SK-N-SH (cell line): Measurements from ENCODE around the gene GRK2. TPM values are rescaled to one million over a fixed set of nuclear protein-coding genes. Genes with fewer than 3 reads are reported as not detected.

Source experiments
- CTCF ChIA-PET: fragments of 300-600, 350-600 bp; formaldehyde crosslinking; extraction: SDS; loops from one replicate; lab custom pipeline; 2021; lab: Yijun Ruan, JAX
- POLR2A ChIA-PET: fragments of 350-600 bp; sonication (Branson Sonifier 250); formaldehyde crosslinking; extraction: SDS; loops from one replicate; lab custom pipeline; 2020; ENCODE audit warnings: antibody characterized with exemption, inconsistent platforms; lab: Yijun Ruan, JAX
- DNase-seq: peaks from one replicate; pipeline ENCODE4 v3.0.0; 2012
- H2AFZ ChIP-seq: fragments of 200-600 bp; sonication (generic); 2 replicates; pipeline ENCODE4 v1.8.1; 2016; ENCODE audit warnings: antibody characterized with exemption, mild to moderate bottlenecking, low read depth
- H3F3A ChIP-seq: fragments of 200-600 bp; sonication (generic); replicated peaks from 2 replicates; pipeline ENCODE3; 2016; ENCODE audit warnings: antibody characterized with exemption, mild to moderate bottlenecking; ENCODE audit not compliant: insufficient read depth
- H3K27ac ChIP-seq, 2 experiments: fragments of 200-500 bp in 1 of 2; fragments of 200-600 bp in 1 of 2; sonication (Bioruptor generic) in 1 of 2; sonication (generic), shearing (Covaris generic) in 1 of 2; 2 replicates each; pipeline versions ENCODE4 v1.5.1 to v1.6.1; 2014 to 2016; ENCODE audit warnings: low read depth in 2 of 2, inconsistent platforms in 1 of 2, low read length in 1 of 2, mild to moderate bottlenecking in 1 of 2, mixed read lengths in 1 of 2
- H3K27me3 ChIP-seq: fragments of 200-600 bp; sonication (generic), shearing (Covaris generic); 2 replicates; pipeline ENCODE4 v1.6.1; 2016; ENCODE audit warnings: mixed run types; ENCODE audit not compliant: insufficient read depth
- H3K36me3 ChIP-seq, 2 experiments: fragments of 200-500 bp in 1 of 2; fragments of 200-600 bp in 1 of 2; sonication (Bioruptor generic) in 1 of 2; sonication (generic) in 1 of 2; replicated peaks in 1 of 2; 2 replicates each; pipeline versions ENCODE3 to v1.5.1; 2014 to 2016; ENCODE audit warnings: low read length in 1 of 2, mild to moderate bottlenecking in 1 of 2; ENCODE audit not compliant: insufficient read depth in 2 of 2, control insufficient read depth in 1 of 2
- H3K4me1 ChIP-seq, 2 experiments: fragments of 200-500 bp in 1 of 2; fragments of 200-600 bp in 1 of 2; sonication (Bioruptor generic) in 1 of 2; sonication (generic), shearing (Covaris generic) in 1 of 2; 2 replicates each; pipeline versions ENCODE4 v1.5.1 to v1.6.1; 2014 to 2016; ENCODE audit warnings: low read depth in 1 of 2, low read length in 1 of 2, mixed run types in 1 of 2; ENCODE audit not compliant: insufficient read depth in 2 of 2, control insufficient read depth in 1 of 2
- H3K4me2 ChIP-seq: fragments of 200-600 bp; sonication (generic), shearing (Covaris generic); 2 replicates; pipeline ENCODE4 v1.6.1; 2017; ENCODE audit warnings: mixed run types
- H3K4me3 ChIP-seq, 2 experiments: fragments of 200-500 bp in 1 of 2; fragments of 200-600 bp in 1 of 2; sonication (Bioruptor generic) in 1 of 2; sonication (generic), shearing (Covaris generic) in 1 of 2; 2 replicates each; pipeline versions ENCODE4 v1.5.1 to v1.8.1; 2014 to 2016; ENCODE audit warnings: low read depth in 2 of 2, inconsistent platforms in 1 of 2, low read length in 1 of 2, mild to moderate bottlenecking in 1 of 2, mixed read lengths in 1 of 2, moderate library complexity in 1 of 2
- H3K79me2 ChIP-seq: fragments of 200-600 bp; sonication (generic); 2 replicates; pipeline ENCODE4 v1.8.1; 2017; ENCODE audit warnings: mild to moderate bottlenecking; ENCODE audit not compliant: insufficient read depth
- H3K9ac ChIP-seq: fragments of 200-600 bp; sonication (generic); 2 replicates; pipeline ENCODE4 v1.6.1; 2017; ENCODE audit warnings: mixed run types
- H3K9me2 ChIP-seq: fragments of 200-600 bp; sonication (generic); 2 replicates; pipeline ENCODE4 v1.6.1; 2017; ENCODE audit warnings: mixed run types
- H3K9me3 ChIP-seq: fragments of 200-600 bp; sonication (generic); 2 replicates; pipeline ENCODE4 v1.6.1; 2017; ENCODE audit warnings: mixed run types, mild to moderate bottlenecking, moderate library complexity
- H4K20me1 ChIP-seq: fragments of 200-600 bp; sonication (generic); 2 replicates; pipeline ENCODE4 v1.6.1; 2017; ENCODE audit warnings: mild to moderate bottlenecking, mixed run types; ENCODE audit not compliant: insufficient read depth
- ELF1 ChIP-seq: IDR thresholded peaks from 2 replicates; pipeline ENCODE4 v1.4.0; 2012
- EP300 ChIP-seq, 2 experiments: IDR thresholded peaks; 2 replicates each; pipeline versions ENCODE4 v1.4.0 to v1.6.1; 2012; ENCODE audit warnings: borderline replicate concordance in 1 of 2, low read depth in 1 of 2, low read length in 1 of 2
- EZH2phosphoT487 ChIP-seq: fragments of 200-600 bp; sonication (generic); IDR thresholded peaks from 2 replicates; pipeline ENCODE4 v1.6.1; 2017; ENCODE audit warnings: low read depth, mixed run types, mild to moderate bottlenecking, antibody characterized with exemption, moderate library complexity, borderline replicate concordance
- FOSL2 ChIP-seq: IDR thresholded peaks from 2 replicates; pipeline ENCODE4 v1.4.0; 2012; ENCODE audit warnings: low read depth, mild to moderate bottlenecking, moderate library complexity, borderline replicate concordance
- JUND ChIP-seq: IDR thresholded peaks from 2 replicates; pipeline ENCODE4 v1.4.0; 2012
- NRF1 ChIP-seq: IDR thresholded peaks from 2 replicates; pipeline ENCODE4 v1.6.1; 2012; ENCODE audit warnings: low read depth, mild to moderate bottlenecking, low read length
- RFX5 ChIP-seq: IDR thresholded peaks from 2 replicates; pipeline ENCODE4 v1.6.1; 2012; ENCODE audit warnings: mild to moderate bottlenecking, improper control_type of control experiment, low read length
- SIN3A ChIP-seq: IDR thresholded peaks from 2 replicates; pipeline ENCODE4 v1.6.1; 2012; ENCODE audit warnings: low read depth, mild to moderate bottlenecking, low read length, moderate library complexity, borderline replicate concordance
- USF1 ChIP-seq: IDR thresholded peaks from 2 replicates; pipeline ENCODE4 v1.4.0; 2012; ENCODE audit warnings: low read depth, borderline replicate concordance
- WGBS: methylation state at CpG from one replicate; pipeline ENCODE4 v1.1.6; 2017; ENCODE audit warnings: low lambda C conversion rate; 5-methylcytosine and 5-hydroxymethylcytosine counted together
- polyA plus RNA-seq, 3 experiments: library from polyadenylated mRNA; depleted of rRNA; stranded (reverse); fragments of >200 nt; gene quantifications; 2 replicates each; pipeline ENCODE4 v1.2.3, GENCODE V29; 2012
- TF ChIP-seq, protein P1 (sequence below): IDR thresholded peaks from 2 replicates; pipeline ENCODE4 v1.6.1; 2012; ENCODE audit warnings: mild to moderate bottlenecking, low read depth, low read length, moderate library complexity
- TF ChIP-seq, protein P2 (sequence below): fragments of 150-350 bp; IDR thresholded peaks from 2 replicates; pipeline ENCODE4 v1.6.1; 2017; ENCODE audit warnings: antibody characterized with exemption, low read length, low read depth, borderline replicate concordance
- TF ChIP-seq, protein P3 (sequence below): fragments of 200-600 bp; sonication (generic); IDR thresholded peaks from 2 replicates; pipeline ENCODE4 v1.6.1; 2017; ENCODE audit warnings: antibody characterized with exemption, mild to moderate bottlenecking, moderate library complexity

The GRK2 gene
- polyA plus RNA-seq, 1 of the 3 experiments (the other 2 are of a cell fraction) = 48.5 TPM

DNA sequence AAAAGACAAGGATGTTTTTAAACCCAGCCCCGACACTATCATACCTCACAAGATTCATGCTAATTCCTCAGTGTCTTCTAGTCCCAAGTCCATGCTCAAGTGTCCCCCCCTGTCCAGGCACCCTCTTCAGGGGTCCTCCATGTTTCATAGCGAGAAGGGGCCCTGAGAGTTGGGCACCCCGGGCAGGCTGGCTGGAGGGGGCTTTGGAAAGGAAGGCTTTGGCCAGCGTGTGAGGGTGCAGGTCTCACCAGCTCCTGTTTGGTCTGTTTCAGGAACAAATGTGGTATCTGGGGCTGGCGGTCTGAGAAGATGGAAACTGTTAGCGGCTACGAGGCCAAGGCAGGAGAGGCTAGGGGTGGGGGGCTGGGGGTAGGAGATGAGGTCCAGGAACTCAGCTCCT is 32.5 kb downstream of the GRK2 start:
- H3K79me2 ChIP-seq = peaks cover 45% of the 10 kb centered on the region
- no peak for DNase-seq
- H3K4me3 ChIP-seq = no peak overlapping the region
- H4K20me1 ChIP-seq = no peaks in the 10 kb centered on the region
- peaks cover 15% of the 10 kb centered on the region; the same call in 1 of the 2 replicates for H3K9me3 ChIP-seq
- no peaks in the 10 kb centered on the region for H3K9me2 ChIP-seq
- no peak overlapping the region for H3K9ac ChIP-seq
- H2AFZ ChIP-seq = no peak overlapping the region
- no peak overlapping the region for H3K4me2 ChIP-seq
- H3K36me3 ChIP-seq = peaks cover 42 to 46% of the 10 kb centered on the region in 2 experiments
- no peak overlapping the region for H3K27ac ChIP-seq
- 97% methylated on average over 7 of the region's 7 CpGs for WGBS
- peaks cover 15% of the 10 kb centered on the region for H3F3A ChIP-seq
- no peaks in the 10 kb centered on the region for H3K27me3 ChIP-seq
- CTCF ChIA-PET = interaction anchor here (0.8 to 2.8 kb wide), 5 partner anchors 8 to 48 kb away, joined by 3 to 10 read pairs (median 3); partner anchors contain the start of gene ANKRD13D
- H3K4me1 ChIP-seq = peaks cover 8 to 9% of the 10 kb centered on the region in 2 experiments; a peak in 1 of 4 replicates
- TF ChIP-seq, protein P1, sequence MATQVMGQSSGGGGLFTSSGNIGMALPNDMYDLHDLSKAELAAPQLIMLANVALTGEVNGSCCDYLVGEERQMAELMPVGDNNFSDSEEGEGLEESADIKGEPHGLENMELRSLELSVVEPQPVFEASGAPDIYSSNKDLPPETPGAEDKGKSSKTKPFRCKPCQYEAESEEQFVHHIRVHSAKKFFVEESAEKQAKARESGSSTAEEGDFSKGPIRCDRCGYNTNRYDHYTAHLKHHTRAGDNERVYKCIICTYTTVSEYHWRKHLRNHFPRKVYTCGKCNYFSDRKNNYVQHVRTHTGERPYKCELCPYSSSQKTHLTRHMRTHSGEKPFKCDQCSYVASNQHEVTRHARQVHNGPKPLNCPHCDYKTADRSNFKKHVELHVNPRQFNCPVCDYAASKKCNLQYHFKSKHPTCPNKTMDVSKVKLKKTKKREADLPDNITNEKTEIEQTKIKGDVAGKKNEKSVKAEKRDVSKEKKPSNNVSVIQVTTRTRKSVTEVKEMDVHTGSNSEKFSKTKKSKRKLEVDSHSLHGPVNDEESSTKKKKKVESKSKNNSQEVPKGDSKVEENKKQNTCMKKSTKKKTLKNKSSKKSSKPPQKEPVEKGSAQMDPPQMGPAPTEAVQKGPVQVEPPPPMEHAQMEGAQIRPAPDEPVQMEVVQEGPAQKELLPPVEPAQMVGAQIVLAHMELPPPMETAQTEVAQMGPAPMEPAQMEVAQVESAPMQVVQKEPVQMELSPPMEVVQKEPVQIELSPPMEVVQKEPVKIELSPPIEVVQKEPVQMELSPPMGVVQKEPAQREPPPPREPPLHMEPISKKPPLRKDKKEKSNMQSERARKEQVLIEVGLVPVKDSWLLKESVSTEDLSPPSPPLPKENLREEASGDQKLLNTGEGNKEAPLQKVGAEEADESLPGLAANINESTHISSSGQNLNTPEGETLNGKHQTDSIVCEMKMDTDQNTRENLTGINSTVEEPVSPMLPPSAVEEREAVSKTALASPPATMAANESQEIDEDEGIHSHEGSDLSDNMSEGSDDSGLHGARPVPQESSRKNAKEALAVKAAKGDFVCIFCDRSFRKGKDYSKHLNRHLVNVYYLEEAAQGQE = no peak
- no peak for TF ChIP-seq RFX5
- TF ChIP-seq EP300 (IDR thresholded peaks at IDR 0.05; ENCODE audit: borderline replicate concordance in 1 of 2, low read depth in 1 of 2, low read length in 1 of 2) = no peak
- no peak for TF ChIP-seq ELF1
- TF ChIP-seq FOSL2 = no peak
- no peak for TF ChIP-seq NRF1
- TF ChIP-seq, protein P2, sequence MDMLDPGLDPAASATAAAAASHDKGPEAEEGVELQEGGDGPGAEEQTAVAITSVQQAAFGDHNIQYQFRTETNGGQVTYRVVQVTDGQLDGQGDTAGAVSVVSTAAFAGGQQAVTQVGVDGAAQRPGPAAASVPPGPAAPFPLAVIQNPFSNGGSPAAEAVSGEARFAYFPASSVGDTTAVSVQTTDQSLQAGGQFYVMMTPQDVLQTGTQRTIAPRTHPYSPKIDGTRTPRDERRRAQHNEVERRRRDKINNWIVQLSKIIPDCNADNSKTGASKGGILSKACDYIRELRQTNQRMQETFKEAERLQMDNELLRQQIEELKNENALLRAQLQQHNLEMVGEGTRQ = no peak
- TF ChIP-seq, protein P3, sequence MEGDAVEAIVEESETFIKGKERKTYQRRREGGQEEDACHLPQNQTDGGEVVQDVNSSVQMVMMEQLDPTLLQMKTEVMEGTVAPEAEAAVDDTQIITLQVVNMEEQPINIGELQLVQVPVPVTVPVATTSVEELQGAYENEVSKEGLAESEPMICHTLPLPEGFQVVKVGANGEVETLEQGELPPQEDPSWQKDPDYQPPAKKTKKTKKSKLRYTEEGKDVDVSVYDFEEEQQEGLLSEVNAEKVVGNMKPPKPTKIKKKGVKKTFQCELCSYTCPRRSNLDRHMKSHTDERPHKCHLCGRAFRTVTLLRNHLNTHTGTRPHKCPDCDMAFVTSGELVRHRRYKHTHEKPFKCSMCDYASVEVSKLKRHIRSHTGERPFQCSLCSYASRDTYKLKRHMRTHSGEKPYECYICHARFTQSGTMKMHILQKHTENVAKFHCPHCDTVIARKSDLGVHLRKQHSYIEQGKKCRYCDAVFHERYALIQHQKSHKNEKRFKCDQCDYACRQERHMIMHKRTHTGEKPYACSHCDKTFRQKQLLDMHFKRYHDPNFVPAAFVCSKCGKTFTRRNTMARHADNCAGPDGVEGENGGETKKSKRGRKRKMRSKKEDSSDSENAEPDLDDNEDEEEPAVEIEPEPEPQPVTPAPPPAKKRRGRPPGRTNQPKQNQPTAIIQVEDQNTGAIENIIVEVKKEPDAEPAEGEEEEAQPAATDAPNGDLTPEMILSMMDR = no peak
- no peak for TF ChIP-seq EZH2phosphoT487
- TF ChIP-seq USF1 = no peak
- no peak for TF ChIP-seq JUND
- no peak for TF ChIP-seq SIN3A
- POLR2A ChIA-PET = interaction anchor here (0.7 kb wide), 1 partner anchor 55 kb away, joined by 3 read pairs; no protein-coding TSS in a partner anchor
